ENCODE data around the gene EPG5.
"Not testable (repeated sequence)": the region's sequence is repeated elsewhere in the genome, so short reads cannot be mapped to it uniquely, and the experiment has no call there.

Gene EPG5

GRCh38 chr18:45836242-45837205, 130.6 kb downstream of the EPG5 start:
- DNase-seq = no peak

GRCh38 chr18:45835057-45835636, 132.0 kb downstream of the EPG5 start:
- DNase-seq = no peak

GRCh38 chr18:45834306-45834705, 132.8 kb downstream of the EPG5 start:
- DNase-seq = no peak

- no peak for DNase-seq
These were observed 133.3 kb downstream of the EPG5 start for GRCh38 chr18:45833846-45834245.

GRCh38 chr18:45830917-45831316, 136.2 kb downstream of the EPG5 start:
- no peak for DNase-seq

GRCh38 chr18:45829855-45830254, 137.3 kb downstream of the EPG5 start:
- DNase-seq = no peak

- no peak for DNase-seq
These were observed 138.0 kb downstream of the EPG5 start for GRCh38 chr18:45828917-45829811.

GRCh38 chr18:45826716-45827115, 140.4 kb downstream of the EPG5 start:
- not testable (repeated sequence) for DNase-seq

GRCh38 chr18:45826084-45826483, 141.0 kb downstream of the EPG5 start:
- DNase-seq = no peak

GRCh38 chr18:45825258-45826044, 141.7 kb downstream of the EPG5 start, which contains the start of gene SIGLEC15:
SIGLEC15 (plus strand) TSS chr18:45825675; CDS start chr18:45825729, 54 bp downstream.
- DNase-seq = no peak

- DNase-seq = no peak
These were observed 145.4 kb downstream of the EPG5 start for GRCh38 chr18:45821711-45822110.

- DNase-seq = no peak
These were observed 146.1 kb downstream of the EPG5 start for GRCh38 chr18:45821026-45821425.

GRCh38 chr18:45820106-45820745, 146.9 kb downstream of the EPG5 start:
- DNase-seq = no peak

- not testable (repeated sequence) for DNase-seq
These were observed 148.4 kb downstream of the EPG5 start for GRCh38 chr18:45818765-45819164.

GRCh38 chr18:45817543-45817942, 149.6 kb downstream of the EPG5 start:
- no peak for DNase-seq

- DNase-seq = not testable (repeated sequence)
These were observed 152.4 kb downstream of the EPG5 start for GRCh38 chr18:45814733-45815132.

- not testable (repeated sequence) for DNase-seq
These were observed 160.0 kb downstream of the EPG5 start for GRCh38 chr18:45807144-45807543.

- no peak for DNase-seq
These were observed 160.9 kb downstream of the EPG5 start for GRCh38 chr18:45806226-45806625.

- DNase-seq = no peak
These were observed 161.6 kb downstream of the EPG5 start for GRCh38 chr18:45805551-45805950.

- no peak for DNase-seq
These were observed 164.2 kb downstream of the EPG5 start for GRCh38 chr18:45802814-45803492.

- DNase-seq = no peak
These were observed 165.6 kb downstream of the EPG5 start for GRCh38 chr18:45801416-45802004.

All from midbrain (tissue), 1 donor.